A549 (cell line): ENCODE results near the gene OR51Q1. TPM values are rescaled to one million over a fixed set of nuclear protein-coding genes. Genes with fewer than 3 reads are reported as not detected.

Experiments
- ATAC-seq, 2 experiments: fragments of 200-7000 bp in 1 of 2; fragments of >200 bp in 1 of 2; cut with Nextera tagmentation in 1 of 2; cut with Tn5 transposase in 1 of 2; 3 replicates each; pipeline versions ENCODE4 v1.8.0 to v1.9.1; 2018 to 2020; ENCODE audit warnings: mild to moderate bottlenecking in 1 of 2, moderate library complexity in 1 of 2
- CTCF ChIA-PET: fragments of 300-600 bp; sonication (Branson Sonifier 250); formaldehyde crosslinking; extraction: SDS; loops from one replicate; lab custom pipeline; 2021; ENCODE audit warnings: antibody characterized with exemption, inconsistent platforms; lab: Yijun Ruan, JAX
- POLR2A ChIA-PET: fragments of 350-600 bp; formaldehyde crosslinking; extraction: SDS; loops from one replicate; lab custom pipeline; 2021; ENCODE audit warnings: antibody characterized with exemption, inconsistent platforms; lab: Yijun Ruan, JAX
- DNase-seq, 2 experiments: peaks; one replicate each; pipeline versions ENCODE4 v3.0.0 to v3.0.0-alpha.2; 2011 to 2016; ENCODE audit warnings: low read depth in 1 of 2, low spot score in 1 of 2
- FAIRE-seq: peaks from 2 replicates; lab custom pipeline; 2011; peaks lifted over from hg19 to GRCh38; lab: Jason Lieb, UNC
- H3K27ac ChIP-seq, 2 experiments: fragments of >200 bp; sonication (Bioruptor Twin); formaldehyde crosslinking; 3 replicates each; pipeline ENCODE4 v1.5.1; 2016 to 2017
- H3K4me1 ChIP-seq: fragments of >200 bp; sonication (Bioruptor Twin); formaldehyde crosslinking; 3 replicates; pipeline ENCODE4 v1.6.1; 2016
- H3K4me2 ChIP-seq: fragments of >200 bp; sonication (Bioruptor Twin); formaldehyde crosslinking; 3 replicates; pipeline ENCODE4 v1.6.1; 2016
- H3K4me3 ChIP-seq: fragments of >200 bp; sonication (Bioruptor Twin); formaldehyde crosslinking; 3 replicates; pipeline ENCODE4 v1.5.1; 2016
- H3K9me3 ChIP-seq: fragments of >200 bp; sonication (Bioruptor Twin); formaldehyde crosslinking; 3 replicates; pipeline ENCODE4 v1.6.1; 2016
- CBX2 ChIP-seq: fragments of 200-600 bp; sonication (generic); IDR thresholded peaks from 2 replicates; pipeline ENCODE4 v1.6.1; 2016; ENCODE audit warnings: low read depth, mild to moderate bottlenecking, borderline replicate concordance
- CBX8 ChIP-seq: fragments of 200-600 bp; sonication (generic); IDR thresholded peaks from 2 replicates; pipeline ENCODE4 v1.6.1; 2016
- E2F6 ChIP-seq: IDR thresholded peaks from 2 replicates; pipeline ENCODE4 v1.6.1; 2012; ENCODE audit warnings: low read depth, borderline replicate concordance
- ESRRA ChIP-seq: fragments of 150-350 bp; IDR thresholded peaks from 2 replicates; pipeline ENCODE4 v1.6.1; 2014; ENCODE audit warnings: mild to moderate bottlenecking, low read length, borderline replicate concordance
- FOSL2 ChIP-seq, 2 experiments: fragments of 450-650 bp in 1 of 2; fragments of >200 bp in 1 of 2; sonication (Bioruptor Twin) in 1 of 2; formaldehyde crosslinking; IDR thresholded peaks; 2 replicates each; pipeline versions ENCODE4 v1.5.0 to v1.6.1; 2016 to 2020; ENCODE audit warnings: mild to moderate bottlenecking in 1 of 2, moderate library complexity in 1 of 2
- FOXS1 ChIP-seq: fragments of 250-450 bp; sonication (Bioruptor Pico); IDR thresholded peaks from 2 replicates; pipeline ENCODE4 v1.5.0; 2020; ENCODE audit warnings: mild to moderate bottlenecking, moderate library complexity
- GATA3 ChIP-seq: IDR thresholded peaks from 2 replicates; pipeline ENCODE4 v1.6.1; 2012; ENCODE audit warnings: borderline replicate concordance
- HMGXB4 ChIP-seq: fragments of 250-450 bp; sonication (Bioruptor Pico); IDR thresholded peaks from 2 replicates; pipeline ENCODE4 v1.5.0; 2021; ENCODE audit warnings: mild to moderate bottlenecking, moderate library complexity, borderline replicate concordance
- MYC ChIP-seq: IDR thresholded peaks from 2 replicates; pipeline ENCODE4 v1.6.1; 2012; ENCODE audit warnings: mild to moderate bottlenecking, inconsistent platforms, low read length, improper control_type of control experiment, borderline replicate concordance
- NPAS2 ChIP-seq: fragments of 250-450 bp; sonication (Bioruptor Pico); IDR thresholded peaks from 2 replicates; pipeline ENCODE4 v1.8.0; 2022; ENCODE audit warnings: mild to moderate bottlenecking, moderate library complexity, borderline replicate concordance
- PBX3 ChIP-seq: IDR thresholded peaks from 2 replicates; pipeline ENCODE4 v1.6.1; 2012
- PHF8 ChIP-seq: fragments of 200-600 bp; sonication (generic); IDR thresholded peaks from 2 replicates; pipeline ENCODE4 v1.6.1; 2016; ENCODE audit warnings: low read depth, mild to moderate bottlenecking, antibody characterized with exemption, moderate library complexity, borderline replicate concordance
- RCOR1 ChIP-seq: fragments of 150-350 bp; IDR thresholded peaks from 2 replicates; pipeline ENCODE4 v1.6.1; 2014; ENCODE audit warnings: antibody characterized with exemption, low read length, low read depth
- RFX5 ChIP-seq: fragments of 450-650 bp; IDR thresholded peaks from 2 replicates; pipeline ENCODE4 v1.7.1; 2014; ENCODE audit warnings: antibody characterized with exemption, mild to moderate bottlenecking, moderate library complexity
- SMC3 ChIP-seq: fragments of >200 bp; sonication (Bioruptor Twin); formaldehyde crosslinking; IDR thresholded peaks from 3 replicates; pipeline ENCODE4 v1.6.1; 2018; ENCODE audit warnings: inconsistent platforms
- ZC3H11A ChIP-seq: fragments of 450-650 bp; IDR thresholded peaks from 2 replicates; pipeline ENCODE4 v1.6.1; 2014; ENCODE audit warnings: antibody characterized with exemption, mild to moderate bottlenecking
- ZSCAN20 ChIP-seq: fragments of 250-450 bp; sonication (Bioruptor Pico); IDR thresholded peaks from 2 replicates; pipeline ENCODE4 v1.8.0; 2022; ENCODE audit warnings: mild to moderate bottlenecking, moderate library complexity
- WGBS: methylation state at CpG from one replicate; pipeline ENCODE4 v1.1.6; 2017; ENCODE audit errors: missing lambda C conversion rate; 5-methylcytosine and 5-hydroxymethylcytosine counted together
- polyA plus RNA-seq, 4 experiments: library from polyadenylated mRNA; depleted of rRNA in 3 of 4; stranded (reverse); fragments of >200 nt; fragmentation: RNase III in 1 of 4; extraction: RNeasy Plus Mini Kit Qiagen cat#74134 plus additional on column Dnase treatment in 1 of 4; gene quantifications; 2 replicates in 3 of 4; 3 replicates in 1 of 4; pipeline ENCODE4 v1.2.3, GENCODE V29; 2011 to 2017
- TF ChIP-seq, protein P1 (sequence below): fragments of 250-450 bp; sonication (Bioruptor Pico); IDR thresholded peaks from 2 replicates; pipeline ENCODE4 v1.5.0; 2020; ENCODE audit warnings: low read depth, mild to moderate bottlenecking, moderate library complexity
- TF ChIP-seq, protein P2 (sequence below): IDR thresholded peaks from 2 replicates; pipeline ENCODE4 v1.6.1; 2012
- TF ChIP-seq, protein P3 (sequence below): fragments of >200 bp; sonication (Bioruptor Twin); formaldehyde crosslinking; IDR thresholded peaks from 3 replicates; pipeline ENCODE4 v1.6.1; 2016

Gene OR51Q1
- polyA plus RNA-seq, 2 of the 4 experiments (the other 2 are of a cell fraction): not detected

DNA sequence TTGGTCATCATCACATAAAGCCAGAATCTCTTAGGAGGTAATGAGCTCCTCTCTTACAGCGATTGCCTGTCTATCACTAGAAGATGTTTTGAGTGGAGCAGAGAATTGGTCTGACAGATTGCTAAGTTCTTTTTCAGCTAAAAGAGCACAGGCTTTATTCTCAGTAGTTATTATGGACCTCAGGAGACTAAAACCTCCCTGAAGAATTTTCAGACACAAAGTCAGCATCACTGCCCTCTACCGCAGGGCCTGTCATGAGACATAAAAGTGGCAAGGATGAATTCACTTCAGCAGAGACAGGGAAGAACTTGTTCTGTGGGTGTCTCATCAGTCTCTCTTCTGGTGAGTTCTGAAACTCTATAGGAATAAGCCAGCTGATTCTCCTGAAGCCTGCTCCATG lies 27.1 kb downstream of the OR51Q1 start, which contains the start of gene OR51I2:
OR51I2 (plus strand) TSS at position 301 of the 400 bp plus-strand sequence. CDS start 4,166 bp downstream, outside the sequence.
- CTCF ChIA-PET: interaction anchor here (0.9 to 1.4 kb wide), 3 partner anchors 12 to 324 kb away, joined by 3 read pairs; no protein-coding TSS in a partner anchor
- Histone ChIP-seq H3K9me3 (no peaks in the 10 kb centered on the region), H3K27ac (no peak within 1 kb of the TSS), H3K4me1 (no peaks in the 10 kb centered on the region), H3K4me3 (no peak within 1 kb of the TSS), H3K4me2 (no peak within 1 kb of the TSS)
- no peak for DNase-seq
- no peak for ATAC-seq
- TF ChIP-seq FOXS1 (CRISPR knock-in tag): no peak
- TF ChIP-seq, protein P1, sequence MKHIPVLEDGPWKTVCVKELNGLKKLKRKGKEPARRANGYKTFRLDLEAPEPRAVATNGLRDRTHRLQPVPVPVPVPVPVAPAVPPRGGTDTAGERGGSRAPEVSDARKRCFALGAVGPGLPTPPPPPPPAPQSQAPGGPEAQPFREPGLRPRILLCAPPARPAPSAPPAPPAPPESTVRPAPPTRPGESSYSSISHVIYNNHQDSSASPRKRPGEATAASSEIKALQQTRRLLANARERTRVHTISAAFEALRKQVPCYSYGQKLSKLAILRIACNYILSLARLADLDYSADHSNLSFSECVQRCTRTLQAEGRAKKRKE: no peak
- no peak for TF ChIP-seq PBX3
- TF ChIP-seq, protein P2, sequence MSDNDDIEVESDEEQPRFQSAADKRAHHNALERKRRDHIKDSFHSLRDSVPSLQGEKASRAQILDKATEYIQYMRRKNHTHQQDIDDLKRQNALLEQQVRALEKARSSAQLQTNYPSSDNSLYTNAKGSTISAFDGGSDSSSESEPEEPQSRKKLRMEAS: no peak
- TF ChIP-seq ZC3H11A: no peak
- no peak for TF ChIP-seq MYC
- TF ChIP-seq RCOR1: no peak
- no peak for TF ChIP-seq FOSL2 (IDR thresholded peaks at IDR 0.05)
- TF ChIP-seq FOSL2 (CRISPR knock-in tag; IDR thresholded peaks at IDR 0.05): no peak
- TF ChIP-seq, protein P3, sequence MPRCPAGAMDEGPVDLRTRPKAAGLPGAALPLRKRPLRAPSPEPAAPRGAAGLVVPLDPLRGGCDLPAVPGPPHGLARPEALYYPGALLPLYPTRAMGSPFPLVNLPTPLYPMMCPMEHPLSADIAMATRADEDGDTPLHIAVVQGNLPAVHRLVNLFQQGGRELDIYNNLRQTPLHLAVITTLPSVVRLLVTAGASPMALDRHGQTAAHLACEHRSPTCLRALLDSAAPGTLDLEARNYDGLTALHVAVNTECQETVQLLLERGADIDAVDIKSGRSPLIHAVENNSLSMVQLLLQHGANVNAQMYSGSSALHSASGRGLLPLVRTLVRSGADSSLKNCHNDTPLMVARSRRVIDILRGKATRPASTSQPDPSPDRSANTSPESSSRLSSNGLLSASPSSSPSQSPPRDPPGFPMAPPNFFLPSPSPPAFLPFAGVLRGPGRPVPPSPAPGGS: no peak
- TF ChIP-seq HMGXB4 (CRISPR knock-in tag): no peak
- TF ChIP-seq PHF8: no peak
- TF ChIP-seq ESRRA: no peak
- no peak for TF ChIP-seq RFX5
- TF ChIP-seq CBX2: no peak
- TF ChIP-seq ZSCAN20 (CRISPR knock-in tag): no peak
- no peak for TF ChIP-seq SMC3
- no peak for TF ChIP-seq E2F6
- no peak for TF ChIP-seq CBX8
- TF ChIP-seq NPAS2 (CRISPR knock-in tag): no peak
- POLR2A ChIA-PET: no interaction called here
- FAIRE-seq: no peak
- WGBS: 79% methylated on average over 2 of the region's 2 CpGs

- no peaks in the 10 kb centered on the region for H3K4me1 ChIP-seq
- no peaks in the 10 kb centered on the region for H3K9me3 ChIP-seq
- ChIA-PET POLR2A (no interaction called here), CTCF (interaction anchor here (1.4 kb wide), 1 partner anchor 11 kb away, joined by 3 read pairs; no protein-coding TSS in a partner anchor)
- DNase-seq: no peak
- no peak for FAIRE-seq
- no peak overlapping the region for H3K4me2 ChIP-seq
- no peak overlapping the region for H3K27ac ChIP-seq
- TF ChIP-seq PBX3 (no peak), GATA3 (no peak), FOXS1 (CRISPR knock-in tag) (no peak), ESRRA (no peak)
- TF ChIP-seq, all 56 proteins: peak for 0
- no peak for ATAC-seq
- WGBS: 13% methylated on average over 4 of the region's 4 CpGs
- no peak overlapping the region for H3K4me3 ChIP-seq
These were observed 27.5 kb downstream of the OR51Q1 start for GRCh38 chr11:5449432-5449831.
